ENCODE data around the gene STK32C.

The STK32C gene

GRCh38 chr10:132307823-132308586 lies at the start of gene STK32C:
Gene STK32C (minus strand): TSS chr10:132307950. CDS start chr10:132307833, 117 bp downstream.
- DNase-seq (ENCODE audit: low read depth in 2 of 2), result peak; percentile 80 to 85

GRCh38 chr10:132356621-132357195 lies 49.0 kb upstream of the STK32C start:
- no peak for DNase-seq (ENCODE audit: low read depth in 2 of 2)

- DNase-seq (ENCODE audit: low read depth in 2 of 2), result no peak
Observed at GRCh38 chr10:132355754-132356153, 48.0 kb upstream of the STK32C start.

GRCh38 chr10:132355297-132355696 lies 47.5 kb upstream of the STK32C start:
- DNase-seq (ENCODE audit: low read depth in 2 of 2), result no peak

GRCh38 chr10:132354356-132355094 lies 46.8 kb upstream of the STK32C start:
- no peak for DNase-seq (ENCODE audit: low read depth in 2 of 2)

- DNase-seq (ENCODE audit: low read depth in 2 of 2), result no peak
Observed at GRCh38 chr10:132353456-132354355, 46.0 kb upstream of the STK32C start.

GRCh38 chr10:132352462-132353308 lies 44.9 kb upstream of the STK32C start:
- DNase-seq (ENCODE audit: low read depth in 2 of 2), result peak; percentile 52 to 73

GRCh38 chr10:132351611-132352010 lies 43.9 kb upstream of the STK32C start:
- DNase-seq (ENCODE audit: low read depth in 2 of 2), result no peak

- no peak for DNase-seq (ENCODE audit: low read depth in 2 of 2)
Observed at GRCh38 chr10:132350946-132351345, 43.2 kb upstream of the STK32C start.

- no peak for DNase-seq (ENCODE audit: low read depth in 2 of 2)
Observed at GRCh38 chr10:132350391-132350790, 42.6 kb upstream of the STK32C start.

- DNase-seq (ENCODE audit: low read depth in 2 of 2), result no peak
Observed at GRCh38 chr10:132349766-132350165, 42.0 kb upstream of the STK32C start.

GRCh38 chr10:132347931-132348267 lies 40.1 kb upstream of the STK32C start:
- DNase-seq (ENCODE audit: low read depth in 2 of 2), result no peak

- no peak for DNase-seq (ENCODE audit: low read depth in 2 of 2)
Observed at GRCh38 chr10:132347211-132347930, 39.6 kb upstream of the STK32C start.

GRCh38 chr10:132346806-132347205 lies 39.1 kb upstream of the STK32C start:
- no peak for DNase-seq (ENCODE audit: low read depth in 2 of 2)

- DNase-seq (ENCODE audit: low read depth in 2 of 2), result no peak
Observed at GRCh38 chr10:132345345-132345744, 37.6 kb upstream of the STK32C start.

- no peak for DNase-seq (ENCODE audit: low read depth in 2 of 2)
Observed at GRCh38 chr10:132344386-132344785, 36.6 kb upstream of the STK32C start.

GRCh38 chr10:132342553-132342952 lies 34.8 kb upstream of the STK32C start:
- DNase-seq (ENCODE audit: low read depth in 2 of 2), result no peak

GRCh38 chr10:132341781-132342180 lies 34.0 kb upstream of the STK32C start:
- no peak for DNase-seq (ENCODE audit: low read depth in 2 of 2)

- no peak for DNase-seq (ENCODE audit: low read depth in 2 of 2)
Observed at GRCh38 chr10:132341017-132341416, 33.3 kb upstream of the STK32C start.

- no peak for DNase-seq (ENCODE audit: low read depth in 2 of 2)
Observed at GRCh38 chr10:132339276-132339675, 31.5 kb upstream of the STK32C start.
